Spleen (tissue), 7 donors: ENCODE results near the gene ODF4.

Experiments
- CTCF ChIP-seq, 11 experiments: fragments of 200-600 bp in 7 of 11; fragments of 450-650 bp in 4 of 11; sonication (generic) in 4 of 11; IDR thresholded peaks in 8 of 11; conservative IDR thresholded peaks in 3 of 11; 1 replicate in 7 of 11; 2 replicates in 4 of 11; pipeline versions ENCODE4 v1.4.0 to v1.8.0; 2016 to 2021; ENCODE audit warnings: antibody characterized with exemption in 11 of 11, inconsistent platforms in 4 of 11, mild to moderate bottlenecking in 1 of 11
- POLR2A ChIP-seq, 3 donors: fragments of 450-650 bp; IDR thresholded peaks; one replicate each; pipeline ENCODE4 v1.5.1; 2017; ENCODE audit warnings: antibody characterized with exemption in 3 of 3, mild to moderate bottlenecking in 1 of 3
- POLR2AphosphoS5 ChIP-seq, 3 donors: sonication (generic); formaldehyde crosslinking; IDR thresholded peaks; one replicate each; pipeline ENCODE4 v1.5.1; 2017; ENCODE audit warnings: antibody characterized with exemption in 3 of 3
- donor health status: DM: no; HTN: no; CAD: no; lungs with moderate emphysema.
- donor health status: DM: no; HTN: no; CAD: no.
- donor health status: DM: no; HTN: no; CAD: no.

- no peak for TF ChIP-seq CTCF (IDR thresholded peaks at IDR 0.05 in 8 of 11, conservative IDR thresholded peaks at IDR 0.05 in 3 of 11)
- TF ChIP-seq POLR2A (IDR thresholded peaks at IDR 0.05), result no peak
- TF ChIP-seq POLR2AphosphoS5 (IDR thresholded peaks at IDR 0.05), result no peak
These were observed 21.1 kb downstream of the ODF4 start for GRCh38 chr17:8360751-8361150.
